Measurements from ENCODE around the gene LUC7L. TPM values are rescaled to one million over a fixed set of nuclear protein-coding genes. Genes with fewer than 3 reads are reported as not detected.
"Not testable (repeated sequence)": the region's sequence is repeated elsewhere in the genome, so short reads cannot be mapped to it uniquely, and the experiment has no call there.

Gene LUC7L
- total RNA-seq, 1 donor from 2014 or later: 32.0 TPM

DNA sequence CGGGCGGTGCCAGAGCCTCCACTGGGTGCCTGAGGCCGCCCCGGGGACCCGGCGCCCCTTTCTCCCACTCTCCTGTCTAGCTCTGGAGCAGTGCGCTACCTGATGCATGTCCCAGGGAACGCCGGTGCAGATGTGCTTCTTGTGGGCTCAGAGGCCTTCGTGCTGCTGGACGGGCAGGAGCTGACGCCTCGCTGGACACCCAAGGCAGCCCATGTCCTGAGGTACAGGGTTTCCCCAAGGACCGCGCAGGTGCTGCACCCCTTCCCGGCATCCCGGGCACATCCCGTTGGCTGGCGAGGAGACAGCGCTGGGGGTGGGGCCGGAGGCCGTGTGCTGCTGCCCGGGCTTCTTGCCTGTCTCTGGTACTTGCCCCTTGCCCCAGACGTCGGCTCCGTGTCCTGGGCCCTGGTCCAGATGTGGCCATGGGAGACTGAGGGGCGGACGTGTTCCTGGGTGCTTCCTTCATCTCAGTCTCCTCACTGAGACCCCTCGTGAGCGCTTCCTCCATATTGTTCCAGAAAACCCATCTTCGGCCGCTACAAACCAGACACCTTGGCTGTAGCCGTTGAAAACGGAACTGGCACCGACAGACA is 34.0 kb upstream of the LUC7L start:
- no peak for DNase-seq (ENCODE audit: low read depth, low spot score)

DNA sequence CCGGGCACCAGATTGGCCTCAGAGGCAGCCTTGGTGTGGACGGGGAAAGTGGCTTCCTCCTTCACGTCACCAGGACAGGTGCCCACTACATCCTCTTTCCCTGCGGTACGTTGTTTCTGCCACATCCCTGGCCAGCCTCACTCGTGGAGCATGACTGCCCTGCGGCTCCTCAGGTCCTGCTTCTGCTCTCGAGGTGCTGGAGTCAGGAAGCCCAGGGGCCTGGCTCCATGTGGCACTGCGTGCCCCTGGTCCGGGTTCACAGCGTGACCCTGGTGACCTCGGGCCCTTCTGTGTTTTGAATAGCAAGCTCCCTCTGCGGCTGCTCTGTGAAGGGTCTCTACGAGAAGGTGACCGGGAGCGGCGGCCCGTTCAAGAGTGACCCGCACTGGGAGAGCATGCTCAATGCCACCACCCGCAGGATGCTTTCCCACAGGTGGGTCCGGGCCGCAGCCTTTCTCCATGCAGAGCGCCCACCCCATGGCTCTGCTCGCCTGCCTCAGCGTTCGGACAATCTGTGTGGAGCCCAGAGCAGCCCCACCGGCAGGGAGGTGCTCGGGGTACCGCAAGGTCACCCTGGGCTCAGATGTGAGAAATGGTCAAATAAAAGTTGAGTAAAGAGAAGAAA is 33.0 kb upstream of the LUC7L start:
- DNase-seq (ENCODE audit: low read depth, low spot score): no peak

GRCh38 chr16:261031-261691 is 31.9 kb upstream of the LUC7L start:
- no peak for DNase-seq (ENCODE audit: low read depth, low spot score)

DNA sequence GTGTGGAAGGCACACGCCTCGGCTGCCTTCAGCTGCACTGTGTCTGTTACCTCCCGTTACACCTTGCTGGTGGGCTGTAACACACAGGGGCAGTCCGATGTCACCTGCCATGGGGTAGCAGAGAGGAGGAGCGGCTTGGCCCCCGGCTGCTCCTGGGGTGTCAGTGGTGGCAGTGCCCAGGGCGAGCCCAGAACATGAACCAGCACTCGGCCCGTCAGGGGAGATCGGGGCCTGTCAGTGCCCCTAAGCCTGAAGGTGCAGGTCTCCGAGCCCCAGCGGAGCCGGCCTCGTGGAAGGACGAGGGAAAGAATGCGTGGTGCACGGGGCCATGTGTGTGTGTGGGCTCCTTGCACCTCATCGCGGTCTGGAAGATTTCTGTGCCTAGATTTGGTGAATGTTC is 31.1 kb upstream of the LUC7L start:
- no peak for DNase-seq (ENCODE audit: low read depth, low spot score)

DNA sequence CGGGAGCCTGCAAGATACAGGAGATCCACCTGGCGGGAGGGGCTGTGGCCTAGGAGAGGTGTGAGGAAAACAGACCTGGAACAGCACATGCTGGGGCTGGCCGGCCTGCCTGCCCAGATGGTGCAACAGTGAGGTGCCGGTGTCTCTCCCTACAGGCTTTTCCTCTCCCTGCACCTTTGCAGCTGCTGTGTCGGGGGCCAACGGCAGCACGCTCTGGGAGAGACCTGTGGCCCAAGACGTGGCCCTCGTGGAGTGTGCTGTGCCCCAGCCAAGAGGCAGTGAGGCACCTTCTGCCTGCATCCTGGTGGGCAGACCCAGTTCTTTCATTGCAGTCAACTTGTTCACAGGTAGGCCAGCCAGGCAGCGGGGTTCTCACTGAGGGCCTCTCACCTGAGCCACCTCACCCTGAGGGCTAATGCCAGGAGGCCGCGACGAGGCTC is 30.6 kb upstream of the LUC7L start:
- no peak for DNase-seq (ENCODE audit: low read depth, low spot score)

- no peak for DNase-seq (ENCODE audit: low read depth, low spot score)
Observed at GRCh38 chr16:259226-259625, 30.0 kb upstream of the LUC7L start.

- not testable (repeated sequence) for DNase-seq (ENCODE audit: low read depth, low spot score)
Observed at GRCh38 chr16:258091-258490, 28.8 kb upstream of the LUC7L start.

DNA sequence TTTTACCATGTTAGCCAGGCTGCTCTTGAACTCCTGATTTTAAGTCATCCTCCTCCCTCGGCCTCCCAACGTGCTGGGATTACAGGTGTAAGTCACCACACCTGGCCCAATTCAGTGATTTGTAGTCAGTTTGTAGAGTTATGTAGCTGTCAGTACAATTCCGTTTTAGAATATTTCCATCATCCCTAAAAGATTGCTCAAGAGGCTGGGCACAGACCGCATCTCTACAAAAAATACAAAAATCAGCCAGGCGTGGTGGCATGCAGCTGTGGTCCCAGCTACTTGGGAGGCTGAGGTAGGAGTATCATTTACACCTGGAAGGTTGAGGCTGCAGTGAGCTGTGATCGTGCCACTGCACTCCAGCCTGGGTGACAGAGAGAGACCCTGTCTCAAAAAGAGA is 25.9 kb upstream of the LUC7L start:
- DNase-seq (ENCODE audit: low read depth, low spot score): no peak

GRCh38 chr16:254461-254860 is 25.2 kb upstream of the LUC7L start:
- DNase-seq (ENCODE audit: low read depth, low spot score): no peak

DNA sequence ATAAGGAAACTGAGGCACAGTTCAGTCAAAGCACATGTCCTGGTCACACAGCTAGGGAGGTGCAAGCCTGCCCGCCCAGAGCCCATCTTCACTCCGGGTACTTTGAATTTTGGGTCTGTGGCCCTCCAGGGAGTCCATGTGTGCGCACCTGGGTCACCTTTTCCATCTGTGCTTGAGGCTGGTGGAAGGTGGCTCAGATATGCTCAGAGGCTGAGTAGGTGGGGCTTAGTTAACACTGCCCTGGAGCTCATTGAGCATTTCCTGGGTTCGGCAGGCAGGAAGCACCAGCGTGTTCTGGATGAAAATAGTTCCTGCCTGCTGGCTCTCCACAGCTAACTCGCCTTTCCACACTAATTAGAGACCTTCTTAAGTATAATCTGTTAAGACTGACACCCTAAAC is 24.6 kb upstream of the LUC7L start:
- no peak for DNase-seq (ENCODE audit: low read depth, low spot score)

GRCh38 chr16:252366-253337 is 23.4 kb upstream of the LUC7L start:
- no peak for DNase-seq (ENCODE audit: low read depth, low spot score)

GRCh38 chr16:249431-249830 is 20.2 kb upstream of the LUC7L start:
- no peak for DNase-seq (ENCODE audit: low read depth, low spot score)

GRCh38 chr16:247027-247426 is 17.8 kb upstream of the LUC7L start:
- no peak for DNase-seq (ENCODE audit: low read depth, low spot score)

DNA sequence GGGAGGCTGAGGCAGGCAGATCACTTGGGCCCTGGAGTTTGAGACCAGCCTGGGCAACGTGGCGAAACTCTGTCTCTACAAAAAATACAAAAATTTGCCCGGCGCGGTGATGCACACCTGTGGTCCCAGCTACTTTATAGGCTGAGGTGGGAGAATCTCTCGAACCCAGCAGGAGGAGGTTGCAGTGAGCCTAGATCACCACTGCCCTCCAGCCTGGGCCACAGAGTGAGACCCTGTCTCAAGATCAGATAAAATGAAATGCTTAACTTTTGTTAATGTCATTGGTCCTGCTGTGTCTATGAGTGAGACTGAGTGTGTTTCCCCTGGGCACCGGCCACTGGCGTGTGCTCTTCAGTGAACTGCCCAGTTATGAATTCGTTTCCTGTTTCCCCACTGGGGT is 15.9 kb upstream of the LUC7L start:
- DNase-seq (ENCODE audit: low read depth, low spot score): no peak

GRCh38 chr16:243348-243747 is 14.1 kb upstream of the LUC7L start:
- DNase-seq (ENCODE audit: low read depth, low spot score): no peak

- DNase-seq (ENCODE audit: low read depth, low spot score): no peak
Observed at GRCh38 chr16:242281-242680, 13.0 kb upstream of the LUC7L start.

DNA sequence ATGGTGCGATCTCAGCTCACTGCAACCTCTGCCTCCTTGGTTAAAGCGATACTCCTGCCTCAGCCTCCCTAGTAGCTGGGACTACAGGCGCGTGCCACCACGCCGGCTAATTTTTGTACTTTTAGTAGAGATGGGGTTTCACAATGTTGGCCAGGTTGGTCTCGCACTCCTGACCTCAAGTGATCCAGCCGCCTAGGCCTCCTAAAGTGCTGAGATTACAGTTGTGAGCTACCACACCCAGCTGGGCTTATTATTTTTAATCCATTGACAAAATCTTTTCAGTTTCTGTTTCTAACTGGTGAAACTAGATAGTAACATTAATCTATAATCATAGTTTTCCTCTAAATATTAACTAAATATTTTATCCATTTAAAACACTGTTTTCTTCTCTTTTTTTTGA is 11.3 kb upstream of the LUC7L start:
- DNase-seq (ENCODE audit: low read depth, low spot score): no peak

DNA sequence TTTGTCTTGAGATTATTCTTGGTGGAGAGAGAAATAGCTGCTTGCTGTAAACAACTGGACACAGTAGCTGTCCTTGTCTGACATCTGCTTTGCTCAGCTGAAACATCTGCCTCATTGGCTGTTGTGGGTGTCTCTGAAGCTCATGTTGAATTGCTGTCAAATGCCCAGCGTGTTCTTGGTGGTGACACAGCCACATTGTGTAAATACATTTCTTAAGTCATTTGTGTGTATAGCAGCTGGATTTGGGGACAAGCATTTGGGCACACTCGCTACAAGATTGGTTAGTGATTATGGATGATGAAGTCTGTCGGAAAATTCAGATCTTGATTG is 10.7 kb upstream of the LUC7L start:
- no peak for DNase-seq (ENCODE audit: low read depth, low spot score)

GRCh38 chr16:234468-235305 is 5.4 kb upstream of the LUC7L start, which contains the start of gene FAM234A:
TSS of gene FAM234A (plus strand) at chr16:234821. CDS start at chr16:254414, 19,593 bp downstream.
- DNase-seq (ENCODE audit: low read depth, low spot score): peak; percentile 52

GRCh38 chr16:230949-231348 is 1.7 kb upstream of the LUC7L start:
- no peak for DNase-seq (ENCODE audit: low read depth, low spot score)

GRCh38 chr16:230351-230750 is 1.1 kb upstream of the LUC7L start:
- not testable (repeated sequence) for DNase-seq (ENCODE audit: low read depth, low spot score)

All from pulmonary artery endothelial cell (primary cell).